Measurements from ENCODE around the gene USP48.

Gene USP48

GRCh38 chr1:21638531-21639341 lies 144.2 kb downstream of the USP48 start:
- CTCF ChIA-PET = interaction anchor here (1.4 kb wide), 1 partner anchor 20 kb away, joined by 6 read pairs; no protein-coding TSS in a partner anchor
- POLR2A ChIA-PET = interaction anchor here (0.8 kb wide), 1 partner anchor 16 kb away, joined by 3 read pairs; no protein-coding TSS in a partner anchor

DNA sequence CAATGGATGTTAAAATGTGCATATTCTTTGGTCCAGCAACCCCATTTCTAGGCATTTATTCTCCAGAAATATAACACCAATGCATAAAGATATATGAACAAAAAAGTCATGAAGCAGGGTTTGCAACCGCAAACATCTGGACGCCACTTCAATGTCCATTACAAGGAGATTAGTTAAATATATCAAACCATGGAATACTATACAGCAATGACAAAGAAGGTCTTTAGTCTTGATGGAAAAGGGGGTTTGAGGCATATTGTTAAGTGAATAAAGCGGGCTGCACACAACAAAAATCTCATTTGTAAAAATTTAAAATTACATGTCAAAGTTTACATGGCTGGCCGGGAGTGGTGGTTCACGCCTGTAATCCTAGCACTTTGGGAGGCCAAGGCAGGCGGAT lies 145.4 kb downstream of the USP48 start:
- POLR2A ChIA-PET = no interaction called here

More at GRCh38 chr1:21638531-21639341, 144.2 kb downstream of the USP48 start:
- no peak for DNase-seq (ENCODE audit: extremely low spot score)
- no peak for TF ChIP-seq FOXA1 (IDR thresholded peaks at IDR 0.05)
- TF ChIP-seq ELF4 (IDR thresholded peaks at IDR 0.05) = no peak
- no peak for TF ChIP-seq TARDBP (IDR thresholded peaks at IDR 0.05)
- no peak for TF ChIP-seq SP1 (IDR thresholded peaks at IDR 0.05)
- no peak for TF ChIP-seq LEF1 (IDR thresholded peaks at IDR 0.05; ENCODE audit: borderline replicate concordance)
- TF ChIP-seq L3MBTL2 (conservative IDR thresholded peaks at IDR 0.05) = no peak
- TF ChIP-seq PKNOX1 (IDR thresholded peaks at IDR 0.05) = no peak
- TF ChIP-seq ZNF384 (IDR thresholded peaks at IDR 0.05) = no peak
- TF ChIP-seq CTBP1 (IDR thresholded peaks at IDR 0.05; ENCODE audit: borderline replicate concordance) = no peak
- no peak for TF ChIP-seq BHLHE40 (IDR thresholded peaks at IDR 0.05; ENCODE audit: borderline replicate concordance)
- no peak for TF ChIP-seq FOXM1 (IDR thresholded peaks at IDR 0.05; ENCODE audit: borderline replicate concordance)
- no peak for TF ChIP-seq ARNT (IDR thresholded peaks at IDR 0.05)
- no peak for TF ChIP-seq NFRKB (IDR thresholded peaks at IDR 0.05)
- TF ChIP-seq FOXK2 (IDR thresholded peaks at IDR 0.05) = no peak
- TF ChIP-seq HDGF (IDR thresholded peaks at IDR 0.05; ENCODE audit: borderline replicate concordance) = no peak
- TF ChIP-seq SUZ12 (IDR thresholded peaks at IDR 0.05) = no peak

GRCh38 chr1:21636029-21636428 lies 146.9 kb downstream of the USP48 start:
- no peak for DNase-seq (ENCODE audit: extremely low spot score)
- ChIA-PET POLR2A (interaction anchor here (1.3 kb wide), 1 partner anchor 14 kb away, joined by 5 read pairs; no protein-coding TSS in a partner anchor), CTCF (no interaction called here)
- no peak for TF ChIP-seq FOXA1 (IDR thresholded peaks at IDR 0.05)
- TF ChIP-seq L3MBTL2 (conservative IDR thresholded peaks at IDR 0.05) = no peak
- TF ChIP-seq NFRKB (IDR thresholded peaks at IDR 0.05) = no peak
- TF ChIP-seq SUZ12 (IDR thresholded peaks at IDR 0.05) = no peak
- no peak for TF ChIP-seq ELF4 (IDR thresholded peaks at IDR 0.05)
- no peak for TF ChIP-seq BHLHE40 (IDR thresholded peaks at IDR 0.05; ENCODE audit: borderline replicate concordance)
- no peak for TF ChIP-seq PKNOX1 (IDR thresholded peaks at IDR 0.05)
- no peak for TF ChIP-seq LEF1 (IDR thresholded peaks at IDR 0.05; ENCODE audit: borderline replicate concordance)
- TF ChIP-seq CTBP1 (IDR thresholded peaks at IDR 0.05; ENCODE audit: borderline replicate concordance) = no peak
- no peak for TF ChIP-seq ZNF384 (IDR thresholded peaks at IDR 0.05)
- TF ChIP-seq FOXM1 (IDR thresholded peaks at IDR 0.05; ENCODE audit: borderline replicate concordance) = no peak
- TF ChIP-seq SP1 (IDR thresholded peaks at IDR 0.05) = no peak
- TF ChIP-seq HDGF (IDR thresholded peaks at IDR 0.05; ENCODE audit: borderline replicate concordance) = no peak
- TF ChIP-seq FOXK2 (IDR thresholded peaks at IDR 0.05) = no peak

More for the DNA sequence above, 145.4 kb downstream of the USP48 start:
- TF ChIP-seq TARDBP (IDR thresholded peaks at IDR 0.05) = no peak
- no peak for TF ChIP-seq NFRKB (IDR thresholded peaks at IDR 0.05)
- no peak for TF ChIP-seq PKNOX1 (IDR thresholded peaks at IDR 0.05)
- TF ChIP-seq HDGF (IDR thresholded peaks at IDR 0.05; ENCODE audit: borderline replicate concordance) = no peak
- no peak for TF ChIP-seq ELF4 (IDR thresholded peaks at IDR 0.05)
- no peak for TF ChIP-seq ZNF384 (IDR thresholded peaks at IDR 0.05)
- TF ChIP-seq ARNT (IDR thresholded peaks at IDR 0.05) = no peak
- no peak for TF ChIP-seq LEF1 (IDR thresholded peaks at IDR 0.05; ENCODE audit: borderline replicate concordance)
- TF ChIP-seq FOXK2 (IDR thresholded peaks at IDR 0.05) = no peak
- TF ChIP-seq SP1 (IDR thresholded peaks at IDR 0.05) = no peak
- no peak for TF ChIP-seq FOXA1 (IDR thresholded peaks at IDR 0.05)
- CTCF ChIA-PET = no interaction called here
- DNase-seq (ENCODE audit: extremely low spot score) = no peak

DNA sequence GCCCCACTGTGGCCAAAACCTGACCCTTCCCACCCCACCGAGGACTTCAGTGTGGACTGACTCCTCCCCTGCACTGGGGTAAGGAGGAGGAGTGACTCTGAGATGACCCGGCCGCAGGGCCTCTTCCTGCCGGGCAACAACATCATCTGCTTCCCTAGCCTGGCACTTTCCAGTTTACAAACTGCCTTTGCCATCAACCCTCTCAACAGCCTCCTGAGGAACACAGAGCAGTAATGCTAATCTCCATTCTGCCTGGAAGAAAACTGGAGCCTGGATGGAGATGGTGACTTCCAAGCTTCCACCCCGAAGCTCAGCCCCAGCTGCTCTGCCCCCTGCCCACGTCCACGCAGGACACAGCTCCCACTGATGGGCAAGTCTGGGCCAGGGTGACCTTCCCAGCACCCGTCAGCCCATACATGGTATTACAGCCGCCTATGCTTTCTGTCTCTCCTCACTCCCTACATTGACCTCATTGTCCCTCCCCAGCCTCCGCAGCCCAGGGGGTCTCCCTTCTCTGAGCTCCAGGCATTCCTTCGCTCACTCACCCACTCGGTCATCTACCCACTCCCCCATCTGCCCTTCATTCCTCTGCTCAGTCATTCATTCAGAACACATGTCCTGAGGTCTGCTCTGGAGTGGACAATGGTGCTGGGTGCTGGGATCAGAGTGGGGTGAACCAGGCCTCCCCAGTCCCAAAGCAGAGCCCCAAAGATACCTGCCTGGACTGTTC lies 148.0 kb downstream of the USP48 start:
- ChIA-PET CTCF (no interaction called here), POLR2A (no interaction called here)
- TF ChIP-seq ARNT (IDR thresholded peaks at IDR 0.05) (no peak), LEF1 (IDR thresholded peaks at IDR 0.05; ENCODE audit: borderline replicate concordance) (no peak), PKNOX1 (IDR thresholded peaks at IDR 0.05) (no peak)
- no peak for DNase-seq (ENCODE audit: extremely low spot score)

DNA sequence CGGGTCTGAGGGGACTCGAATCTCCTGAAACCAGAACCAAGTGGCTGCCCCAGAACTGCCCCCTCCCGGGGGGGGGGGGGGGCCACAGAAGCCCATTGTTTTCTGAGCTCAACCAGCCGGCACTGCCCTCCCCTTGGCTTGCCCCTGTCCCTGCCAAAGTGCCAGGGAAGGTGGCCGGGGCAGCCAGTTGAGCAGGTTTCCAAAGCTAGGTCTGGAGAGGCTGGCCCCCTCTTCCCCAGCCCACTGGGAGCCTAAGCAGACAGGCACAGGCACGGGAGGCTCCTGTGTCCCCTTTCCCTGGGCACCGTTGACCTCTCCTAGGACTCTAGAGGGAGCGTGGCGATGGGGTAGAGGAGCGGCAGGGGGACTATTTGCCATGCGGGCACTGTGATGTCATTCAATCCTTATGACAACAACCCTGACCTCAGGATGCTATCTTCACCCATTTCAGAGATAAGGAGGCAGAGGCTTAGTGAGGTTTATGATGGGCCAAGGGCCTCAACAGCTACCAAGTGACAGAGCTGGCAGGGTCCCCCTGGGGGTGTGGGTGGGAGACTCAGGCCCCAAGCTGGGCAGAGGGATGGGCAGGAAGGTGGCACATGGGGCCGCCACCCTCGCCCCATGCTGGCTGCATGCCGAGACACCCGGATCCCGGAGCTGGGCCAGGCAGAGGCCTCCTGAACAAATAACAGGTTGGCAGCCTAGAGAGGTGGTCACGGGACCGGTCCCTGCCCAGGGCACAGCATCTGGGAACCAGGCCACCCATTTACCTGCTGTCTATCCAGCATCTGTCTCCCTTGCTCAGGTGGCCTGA lies 148.8 kb downstream of the USP48 start:
- no peak for DNase-seq (ENCODE audit: extremely low spot score)
- no peak for TF ChIP-seq HDGF (IDR thresholded peaks at IDR 0.05; ENCODE audit: borderline replicate concordance)
- no peak for TF ChIP-seq CTBP1 (IDR thresholded peaks at IDR 0.05; ENCODE audit: borderline replicate concordance)
- no peak for TF ChIP-seq PKNOX1 (IDR thresholded peaks at IDR 0.05)
- TF ChIP-seq SUZ12 (IDR thresholded peaks at IDR 0.05) = no peak
- no peak for TF ChIP-seq SP1 (IDR thresholded peaks at IDR 0.05)
- TF ChIP-seq ARNT (IDR thresholded peaks at IDR 0.05) = no peak
- ChIA-PET CTCF (no interaction called here), POLR2A (no interaction called here)
